GM21528 (cell line): Measurements from ENCODE around the gene RNF223.
"Not testable (repeated sequence)": the region's sequence is repeated elsewhere in the genome, so short reads cannot be mapped to it uniquely, and the experiment has no call there.

Experiments used
- ATAC-seq: cut with Tn5 transposase; IDR thresholded peaks from one replicate; pipeline ENCODE4 v1.9.1; 2021; ENCODE audit warnings: mild to moderate bottlenecking, moderate library complexity; ENCODE audit not compliant: unreplicated experiment, low FRiP score

RNF223 gene

DNA sequence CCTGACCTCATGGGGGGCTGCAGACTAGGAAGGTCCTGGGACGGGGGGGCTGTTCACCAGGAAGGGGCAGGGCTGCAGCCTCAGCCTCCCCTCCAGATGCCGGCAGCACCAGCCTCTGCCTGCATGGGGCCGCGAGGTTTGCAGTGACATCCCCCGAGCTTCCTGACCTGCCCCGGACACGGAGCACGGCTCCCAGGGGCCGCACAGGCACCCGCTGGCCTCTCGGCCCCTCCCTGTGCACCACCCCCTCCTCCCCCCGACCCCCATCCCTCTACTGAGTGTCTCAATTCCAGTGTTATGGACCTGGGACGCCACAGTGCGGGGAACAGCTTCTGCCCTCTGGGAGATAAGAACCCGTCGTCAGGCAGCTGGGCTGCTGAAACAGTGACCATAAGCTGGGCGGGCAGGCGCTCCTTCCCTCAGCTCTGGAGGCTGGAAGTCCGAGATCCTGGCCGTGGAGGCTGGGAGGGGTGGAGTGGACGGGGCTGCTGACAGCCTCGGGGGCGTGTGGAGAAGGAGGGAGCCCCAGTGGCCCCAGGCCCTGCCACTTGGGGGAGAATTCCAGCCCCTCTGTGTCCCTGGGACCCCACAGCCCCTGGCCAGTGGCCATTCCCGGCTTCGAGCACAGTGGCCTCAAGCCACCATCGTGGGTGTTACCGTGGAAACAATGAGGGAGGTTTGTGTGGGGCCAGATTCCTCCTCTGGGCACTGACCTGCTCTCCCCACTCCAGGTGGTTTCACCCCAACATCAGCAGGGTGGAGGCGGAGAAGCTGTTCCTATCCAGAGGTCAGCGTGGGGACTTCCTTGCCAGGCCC, 11.6 kb downstream of the RNF223 start:
- no peak for ATAC-seq

DNA sequence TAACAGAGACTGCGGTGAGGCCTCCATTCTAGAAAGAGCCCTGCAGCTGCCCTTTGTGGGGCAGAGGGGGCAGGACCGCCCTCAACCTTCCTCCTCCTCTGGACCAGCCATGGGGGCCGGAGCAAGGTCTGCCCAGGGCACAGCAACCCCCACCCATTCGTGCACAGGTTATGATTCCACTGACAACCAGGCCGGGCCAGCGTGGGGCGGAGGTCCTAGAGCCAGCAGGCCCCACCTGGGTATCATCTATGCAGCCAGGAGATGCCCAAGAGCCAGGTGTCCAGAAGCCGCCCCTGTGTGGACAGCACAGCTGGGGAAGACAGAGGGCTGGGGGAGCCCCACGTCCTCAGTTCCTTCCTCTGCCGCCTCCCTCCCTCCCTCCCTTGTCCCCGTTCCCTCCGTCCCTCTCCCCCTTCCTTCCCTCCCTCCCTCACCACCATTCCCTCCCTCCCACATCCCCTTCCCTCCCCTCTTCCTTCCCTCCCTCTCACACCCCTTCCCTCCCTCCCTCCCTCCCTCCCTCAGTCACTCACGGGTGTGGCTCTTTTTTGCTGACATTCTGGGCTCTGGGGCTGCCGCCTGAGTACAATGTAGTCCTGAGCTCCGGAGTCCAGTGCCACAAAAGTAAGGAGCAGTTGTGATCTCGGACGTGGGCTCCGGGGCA, 12.3 kb downstream of the RNF223 start:
- ATAC-seq, result no peak

DNA sequence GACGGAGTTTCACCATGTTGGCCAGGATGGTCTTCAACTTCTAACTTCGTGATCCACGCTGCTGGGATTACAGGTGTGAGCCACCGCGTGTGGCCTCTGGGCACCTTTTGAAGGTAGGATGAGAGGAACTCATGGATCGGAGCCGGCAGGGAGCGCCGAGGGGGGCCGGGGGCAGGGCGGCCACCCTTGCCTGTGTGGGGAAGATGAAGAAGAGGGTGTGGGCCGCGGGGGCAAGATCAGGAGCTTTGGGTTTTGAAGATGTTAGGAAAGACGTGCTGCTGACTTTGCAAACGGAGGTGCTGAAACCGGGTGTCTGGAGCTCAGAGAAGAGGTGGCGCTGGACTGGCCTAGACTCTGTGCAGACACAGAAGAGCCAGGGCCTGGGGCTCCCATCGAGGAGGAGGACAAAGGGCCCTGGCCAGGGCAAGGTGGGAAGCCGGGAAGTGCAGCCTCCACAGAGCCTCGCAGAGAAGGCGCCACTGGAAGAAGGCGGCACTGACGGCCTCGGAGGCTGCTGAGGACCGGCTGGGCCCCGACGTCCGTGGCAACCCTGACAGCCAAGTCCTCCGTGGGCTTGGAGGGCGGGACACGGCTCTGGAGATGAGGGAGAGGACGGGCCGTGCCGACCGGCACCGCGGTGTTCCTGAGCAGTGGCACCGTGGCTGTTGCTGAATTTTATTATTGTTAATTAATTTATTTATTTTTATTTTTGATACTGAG, 13.7 kb downstream of the RNF223 start:
- ATAC-seq, result no peak

DNA sequence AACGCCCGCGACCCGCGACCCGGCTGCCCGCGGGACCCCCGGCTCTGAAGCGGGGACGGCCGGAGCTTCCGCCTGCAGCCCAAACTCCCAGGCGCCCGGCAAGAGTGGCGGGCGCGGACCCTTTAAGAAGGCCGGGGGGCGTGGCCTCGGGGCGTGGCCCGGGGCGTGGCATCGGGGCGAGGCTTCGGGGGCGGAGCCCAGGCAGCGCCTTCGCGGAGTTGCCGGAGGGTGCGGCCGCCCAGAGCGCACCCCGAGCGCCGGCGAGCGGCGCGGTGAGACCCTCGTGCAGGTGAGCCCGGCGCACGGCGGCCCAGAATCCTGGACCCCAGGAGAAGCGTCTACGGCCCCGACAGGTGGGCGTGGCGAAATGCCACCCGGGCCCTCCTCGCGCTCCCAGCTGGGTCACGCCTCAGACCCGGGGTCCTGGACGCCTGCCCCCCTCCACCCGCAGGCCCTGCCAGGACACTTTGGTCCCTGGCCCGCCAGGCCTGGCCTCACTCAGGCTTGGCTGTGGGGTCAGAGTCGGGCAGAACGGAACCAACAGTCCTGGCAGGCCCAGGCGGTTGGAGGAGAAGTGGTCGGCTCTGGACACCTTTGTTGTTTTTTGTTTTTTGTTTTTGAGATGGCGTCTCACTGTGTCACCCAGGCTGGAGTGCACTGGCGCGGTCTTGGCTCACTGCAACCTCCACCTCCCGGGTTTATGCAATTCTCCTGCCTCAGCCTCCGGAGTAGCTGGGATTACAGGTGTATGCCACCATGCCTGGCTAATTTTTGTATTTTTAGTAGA, 14.4 kb downstream of the RNF223 start:
- peak; percentile 66 for ATAC-seq

DNA sequence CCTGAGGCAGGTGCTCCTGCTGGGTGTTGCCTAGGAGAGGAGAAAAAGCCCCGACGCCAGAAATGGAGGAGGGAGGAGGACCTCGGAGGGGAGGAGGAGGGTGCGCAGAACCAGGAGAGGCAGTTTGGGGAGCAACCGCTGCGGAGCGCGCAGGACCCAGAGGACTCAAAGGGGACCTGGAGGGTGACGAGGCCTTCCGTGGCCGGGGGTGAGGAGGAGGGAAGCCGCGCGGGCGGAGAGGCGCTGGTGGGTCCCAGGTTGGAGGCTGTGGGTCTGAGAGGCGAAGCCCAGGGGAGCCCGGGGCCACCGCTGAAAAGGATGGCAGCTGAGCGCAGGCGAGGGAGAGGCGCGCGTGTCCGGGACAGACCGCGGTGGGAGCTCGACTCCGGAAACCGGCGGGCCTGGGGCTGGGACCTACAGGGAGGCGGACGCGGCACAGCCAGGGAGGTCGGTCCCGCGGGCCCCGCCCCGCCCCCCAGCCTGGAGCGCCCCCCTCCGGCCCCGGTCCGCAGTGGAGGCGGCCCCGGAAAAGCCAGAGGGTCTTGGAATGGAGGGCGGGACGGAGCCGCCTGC, 15.1 kb downstream of the RNF223 start:
- peak; percentile 40 for ATAC-seq

DNA sequence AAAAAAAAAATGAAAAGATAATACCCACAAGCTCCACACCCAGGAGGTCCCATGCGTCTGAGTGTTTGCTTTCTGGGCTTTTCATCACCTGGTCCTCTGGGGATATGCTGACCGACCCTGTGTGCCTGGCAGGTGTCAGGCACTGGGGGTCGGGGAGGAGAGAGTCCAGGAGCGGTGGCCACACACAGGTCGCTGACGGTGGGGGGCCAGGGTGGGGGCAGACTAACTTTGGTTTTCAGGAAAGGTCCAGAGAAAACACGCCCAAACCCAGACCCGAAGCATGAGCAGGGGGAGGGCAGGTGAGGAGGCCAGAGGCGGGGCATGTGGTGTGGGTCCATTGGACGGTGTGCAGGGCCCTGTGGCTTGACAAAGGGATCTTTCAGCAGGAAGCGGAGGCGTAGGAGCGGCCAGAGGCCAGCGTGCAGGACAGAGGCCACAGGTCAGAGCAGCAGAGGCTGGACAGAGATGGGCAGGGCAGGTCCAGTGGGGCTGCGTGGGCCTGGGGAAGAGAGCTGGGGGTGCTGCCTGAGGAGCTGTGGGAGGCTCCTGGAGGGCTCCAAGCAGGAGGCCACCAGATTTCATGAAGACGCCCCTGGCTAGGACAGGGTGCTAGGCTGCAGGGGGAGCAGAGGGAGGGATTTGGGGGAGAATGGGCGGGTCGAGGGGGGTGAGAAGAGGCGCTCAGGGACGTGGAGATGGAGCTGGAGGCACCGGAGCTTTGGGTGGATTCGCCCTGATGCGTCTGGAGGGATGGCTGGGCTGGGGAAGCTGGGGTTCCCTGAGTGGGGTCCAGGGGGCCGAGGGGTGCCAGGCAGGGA, 15.8 kb downstream of the RNF223 start:
- ATAC-seq, result no peak

DNA sequence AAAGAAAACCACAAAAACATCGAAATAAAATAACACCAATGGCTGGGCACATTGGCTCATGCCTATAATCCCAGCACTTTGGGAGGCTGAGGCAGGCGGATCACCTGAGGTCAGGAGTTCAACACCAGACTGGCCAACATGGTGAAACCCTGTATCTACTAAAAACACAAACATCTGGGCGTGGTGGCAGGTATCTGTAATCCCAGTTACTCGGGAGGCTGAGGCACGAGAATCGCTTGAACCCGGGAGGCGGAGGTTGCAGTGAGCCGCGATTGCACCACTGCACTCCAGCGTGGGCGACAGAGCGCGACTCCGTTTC, 16.4 kb downstream of the RNF223 start:
- ATAC-seq, result not testable (repeated sequence)

DNA sequence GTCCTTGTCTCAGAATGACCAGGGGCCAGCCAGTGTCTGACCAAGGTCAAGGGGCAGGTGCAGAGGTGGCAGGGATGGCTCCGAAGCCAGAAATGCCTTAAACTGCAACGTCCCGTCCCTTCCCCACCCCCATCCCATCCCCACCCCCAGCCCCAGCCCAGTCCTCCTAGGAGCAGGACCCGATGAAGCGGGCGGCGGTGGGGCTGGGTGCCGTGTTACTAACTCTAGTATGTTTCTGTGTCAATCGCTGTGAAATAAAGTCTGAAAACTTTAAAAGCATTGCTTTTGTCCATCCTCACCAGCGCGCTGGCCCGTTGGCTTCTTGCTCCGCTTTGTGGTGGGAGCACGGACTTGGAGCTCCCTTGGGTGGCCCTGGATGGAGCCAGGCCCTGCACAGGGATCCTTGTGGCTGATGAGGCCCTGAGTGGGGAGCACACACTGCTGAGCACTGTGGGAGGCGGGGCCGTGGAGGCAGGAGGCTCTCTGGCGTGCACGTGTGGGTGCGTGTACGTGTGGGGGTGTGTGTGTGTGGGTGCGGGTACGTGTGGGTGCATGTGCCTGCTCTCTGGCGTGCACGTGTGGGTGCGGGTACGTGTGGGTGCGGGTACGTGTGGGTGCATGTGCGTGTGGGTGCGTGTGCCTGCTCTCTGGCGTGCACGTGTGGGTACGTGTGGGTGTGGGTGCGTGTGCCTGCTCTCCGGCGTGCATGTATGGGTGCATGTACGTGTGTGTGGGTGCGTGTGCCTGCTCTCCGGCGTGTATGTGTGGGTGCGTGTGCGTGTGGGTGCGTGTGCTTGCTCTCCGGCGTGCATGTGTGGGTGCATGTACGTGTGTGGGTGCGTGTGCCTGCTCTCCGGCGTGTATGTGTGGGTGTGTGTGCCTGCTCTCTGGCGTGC, 18.0 kb downstream of the RNF223 start:
- ATAC-seq, result no peak

DNA sequence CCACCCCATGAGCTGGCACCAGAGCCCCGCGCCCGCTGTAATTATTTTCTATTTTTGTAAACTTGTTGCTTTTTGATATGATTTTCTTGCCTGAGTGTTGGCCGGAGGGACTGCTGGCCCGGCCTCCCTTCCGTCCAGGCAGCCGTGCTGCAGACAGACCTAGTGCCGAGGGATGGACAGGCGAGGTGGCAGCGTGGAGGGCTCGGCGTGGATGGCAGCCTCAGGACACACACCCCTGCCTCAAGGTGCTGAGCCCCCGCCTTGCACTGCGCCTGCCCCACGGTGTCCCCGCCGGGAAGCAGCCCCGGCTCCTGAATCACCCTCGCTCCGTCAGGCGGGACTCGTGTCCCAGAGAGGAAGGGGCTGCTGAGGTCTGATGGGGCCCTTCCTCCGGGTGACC, 19.1 kb downstream of the RNF223 start:
- no peak for ATAC-seq

DNA sequence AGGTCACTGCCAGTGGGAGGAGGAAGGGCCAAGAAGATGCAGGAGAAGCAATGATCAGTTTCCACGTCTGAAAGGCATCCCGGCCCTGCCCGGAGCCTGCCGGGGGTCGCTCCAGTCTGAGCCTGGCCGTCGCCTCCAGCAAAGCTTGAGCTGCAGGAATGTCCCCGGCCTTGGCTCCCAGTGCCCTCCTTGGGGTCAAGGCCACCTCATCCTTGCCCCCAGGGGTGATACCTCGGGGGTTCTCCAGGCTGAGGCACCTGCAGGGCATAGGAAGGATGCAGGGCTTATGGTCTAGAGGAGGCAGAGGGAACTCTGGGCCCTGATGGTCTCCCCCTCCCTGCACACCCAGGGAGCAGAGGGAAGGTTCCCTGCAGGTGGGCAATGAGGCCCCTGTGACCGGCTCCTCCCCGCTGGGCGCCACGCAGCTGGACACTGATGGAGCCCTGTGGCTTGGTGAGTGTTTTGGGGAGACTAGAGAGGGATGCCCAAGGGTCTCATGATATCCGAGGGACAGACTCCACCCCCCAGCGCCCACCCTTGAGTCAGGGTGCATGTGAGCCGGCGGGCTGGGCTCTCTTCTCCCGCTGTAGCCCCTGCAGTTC, 19.9 kb downstream of the RNF223 start:
- ATAC-seq, result no peak

DNA sequence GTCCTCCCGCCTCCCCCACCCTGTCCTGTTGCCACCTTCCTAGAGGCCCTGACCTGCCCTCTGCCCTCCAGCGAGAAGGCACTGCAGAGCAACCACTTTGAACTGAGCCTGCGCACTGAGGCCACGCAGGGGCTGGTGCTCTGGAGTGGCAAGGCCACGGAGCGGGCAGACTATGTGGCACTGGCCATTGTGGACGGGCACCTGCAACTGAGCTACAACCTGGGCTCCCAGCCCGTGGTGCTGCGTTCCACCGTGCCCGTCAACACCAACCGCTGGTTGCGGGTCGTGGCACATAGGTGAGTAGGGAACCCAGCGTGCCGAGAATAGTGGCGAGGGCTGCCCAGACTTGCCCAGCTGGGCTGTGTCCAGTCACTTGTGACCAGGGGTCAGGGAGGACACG, 20.4 kb downstream of the RNF223 start:
- no peak for ATAC-seq

DNA sequence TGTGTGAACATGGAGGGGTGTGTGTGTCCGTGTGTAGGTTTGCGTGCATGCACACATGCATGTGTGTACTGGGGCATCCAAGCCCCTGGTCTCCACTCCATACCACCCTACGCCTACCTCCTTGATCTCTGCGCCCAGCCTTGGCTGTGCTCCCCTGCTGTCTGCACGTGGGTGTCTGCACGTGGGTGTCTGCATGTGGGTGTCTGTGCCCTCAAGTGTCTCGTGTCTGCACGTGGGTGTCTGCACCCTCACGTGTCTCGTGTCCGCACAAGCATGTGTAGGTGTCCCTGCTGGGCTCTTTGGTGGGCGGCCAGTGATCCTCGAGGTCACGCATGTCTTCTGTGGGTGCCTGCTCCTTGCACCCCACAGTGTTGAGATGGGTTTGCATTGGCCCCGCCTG, 21.1 kb downstream of the RNF223 start:
- no peak for ATAC-seq

DNA sequence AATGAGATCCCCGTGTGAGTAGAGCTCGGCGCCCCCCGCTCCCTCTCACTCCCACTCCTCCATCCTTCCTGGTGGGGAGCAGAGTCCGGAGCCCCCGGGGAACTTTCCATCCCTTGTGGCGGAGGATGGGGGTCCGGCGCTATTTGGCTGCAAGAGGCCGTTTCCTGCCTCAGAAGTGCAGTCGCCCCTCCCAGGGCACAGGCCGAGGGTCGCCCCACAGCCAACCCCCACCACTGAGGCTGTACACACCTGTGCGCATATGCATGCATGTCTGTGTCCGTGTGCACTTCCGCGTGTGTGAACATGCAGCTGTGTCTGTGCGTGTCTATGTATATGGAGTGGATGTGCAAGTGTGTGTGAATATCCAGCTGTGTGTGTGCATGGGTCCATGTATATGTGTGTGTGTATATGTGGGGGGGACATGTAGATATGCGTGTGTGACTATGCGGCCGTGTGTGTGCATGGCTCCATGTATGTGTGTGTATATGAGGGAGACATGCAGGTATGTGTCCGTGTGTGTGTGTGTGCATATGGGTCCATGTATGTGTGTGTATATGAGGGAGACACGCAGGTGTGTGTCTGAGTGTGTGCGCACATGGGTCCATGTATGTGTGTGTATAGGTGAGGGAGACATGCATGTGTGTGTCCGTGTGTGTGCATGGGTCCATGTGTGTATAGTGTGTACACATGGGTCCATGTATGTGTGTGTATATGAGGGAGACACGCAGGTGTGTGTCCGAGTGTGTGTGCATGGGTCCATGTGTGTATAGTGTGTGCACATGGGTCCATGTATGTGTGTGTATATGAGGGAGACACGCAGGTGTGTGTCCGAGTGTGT, 21.9 kb downstream of the RNF223 start:
- no peak for ATAC-seq

DNA sequence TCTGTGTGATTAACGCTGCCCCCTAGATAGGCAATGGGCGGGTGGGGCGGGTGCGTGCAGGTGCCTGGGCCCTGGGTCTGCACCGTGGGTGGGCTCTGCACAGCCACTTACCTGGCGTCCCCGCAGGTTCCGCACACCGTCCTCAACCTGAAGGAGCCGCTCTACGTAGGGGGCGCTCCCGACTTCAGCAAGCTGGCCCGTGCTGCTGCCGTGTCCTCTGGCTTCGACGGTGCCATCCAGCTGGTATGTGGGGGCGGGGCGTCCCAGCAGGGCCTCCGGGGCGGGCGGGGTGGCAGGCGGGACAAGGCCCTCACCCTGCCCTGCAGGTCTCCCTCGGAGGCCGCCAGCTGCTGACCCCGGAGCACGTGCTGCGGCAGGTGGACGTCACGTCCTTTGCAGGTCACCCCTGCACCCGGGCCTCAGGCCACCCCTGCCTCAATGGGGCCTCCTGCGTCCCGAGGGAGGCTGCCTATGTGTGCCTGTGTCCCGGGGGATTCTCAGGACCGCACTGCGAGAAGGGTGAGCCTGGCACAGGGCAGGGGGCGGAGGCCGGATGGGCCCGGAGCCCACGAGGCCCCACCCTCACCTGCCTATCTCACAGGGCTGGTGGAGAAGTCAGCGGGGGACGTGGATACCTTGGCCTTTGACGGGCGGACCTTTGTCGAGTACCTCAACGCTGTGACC, 22.8 kb downstream of the RNF223 start:
- ATAC-seq, result no peak

DNA sequence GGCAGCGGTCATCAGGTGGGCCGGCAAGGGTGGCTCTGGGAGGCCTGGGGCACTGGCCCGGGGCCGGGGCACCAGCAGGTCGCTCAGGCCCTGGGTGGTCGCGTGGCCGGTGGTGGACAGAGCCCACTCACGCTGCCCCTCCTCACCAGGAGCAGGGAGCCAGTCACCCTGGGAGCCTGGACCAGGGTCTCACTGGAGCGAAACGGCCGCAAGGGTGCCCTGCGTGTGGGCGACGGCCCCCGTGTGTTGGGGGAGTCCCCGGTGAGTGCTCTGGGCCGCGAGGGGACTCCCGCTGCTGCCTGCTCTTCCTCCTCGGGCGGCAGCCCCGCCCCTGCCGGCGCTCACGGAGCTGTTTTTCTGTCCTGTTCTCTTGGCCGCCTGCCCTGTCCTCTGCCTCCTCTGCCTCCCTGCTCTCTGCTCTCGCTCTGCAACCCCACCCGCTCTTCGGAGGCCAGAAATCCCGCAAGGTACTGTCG, 23.5 kb downstream of the RNF223 start:
- ATAC-seq, result no peak

DNA sequence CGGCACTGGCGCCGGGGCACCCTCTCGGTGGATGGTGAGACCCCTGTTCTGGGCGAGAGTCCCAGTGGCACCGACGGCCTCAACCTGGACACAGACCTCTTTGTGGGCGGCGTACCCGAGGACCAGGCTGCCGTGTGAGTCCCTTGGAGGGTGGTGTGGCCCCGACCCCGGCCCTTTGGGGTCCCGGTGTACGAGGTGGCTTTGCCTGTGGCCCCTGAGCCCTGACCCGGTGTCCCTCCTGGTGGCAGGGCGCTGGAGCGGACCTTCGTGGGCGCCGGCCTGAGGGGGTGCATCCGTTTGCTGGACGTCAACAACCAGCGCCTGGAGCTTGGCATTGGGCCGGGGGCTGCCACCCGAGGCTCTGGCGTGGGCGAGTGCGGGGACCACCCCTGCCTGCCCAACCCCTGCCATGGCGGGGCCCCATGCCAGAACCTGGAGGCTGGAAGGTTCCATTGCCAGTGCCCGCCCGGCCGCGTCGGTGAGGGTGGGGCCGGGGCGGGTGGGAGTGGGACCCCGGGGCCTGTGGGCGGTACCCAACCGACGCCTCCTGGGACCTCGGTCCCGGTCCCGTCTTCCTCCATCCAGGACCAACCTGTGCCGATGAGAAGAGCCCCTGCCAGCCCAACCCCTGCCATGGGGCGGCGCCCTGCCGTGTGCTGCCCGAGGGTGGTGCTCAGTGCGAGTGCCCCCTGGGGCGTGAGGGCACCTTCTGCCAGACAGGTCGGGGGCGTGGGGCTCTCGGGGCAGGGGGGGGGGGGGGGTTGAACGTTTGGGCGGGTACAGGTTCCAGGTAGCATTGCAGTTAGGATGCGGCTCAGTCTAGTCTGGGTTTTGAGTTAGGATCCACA, 24.6 kb downstream of the RNF223 start:
- ATAC-seq, result no peak
